Activated T-cell treated with anti-CD3 and anti-CD28 coated beads, Interleukin-2, amount 50 U/mL, for 4 hours (primary cell): ENCODE data around the gene TMEM190. TPM values are rescaled to one million over a fixed set of nuclear protein-coding genes. Genes with fewer than 3 reads are reported as not detected.

Source experiments
- ATAC-seq, 2 donors: fragments of 200-7000 bp; cut with Tn5 transposase; one replicate each; pipeline ENCODE4 v1.10.0; 2021
- DNase-seq: peaks from one replicate; pipeline ENCODE4 v3.0.0-alpha.2; 2020
- H3K27me3 Mint-ChIP-seq: one replicate; pipeline ENCODE4 v1.8.0; 2021; ENCODE audit warnings: low read depth, mixed read lengths
- H3K36me3 Mint-ChIP-seq: one replicate; pipeline ENCODE4 v1.8.0; 2022; ENCODE audit warnings: mixed read lengths; ENCODE audit not compliant: insufficient read depth
- H3K4me1 Mint-ChIP-seq: one replicate; pipeline ENCODE4 v1.8.0; 2021; ENCODE audit warnings: low read depth, mixed read lengths
- H3K4me3 Mint-ChIP-seq: one replicate; pipeline ENCODE4 v1.8.0; 2021; ENCODE audit warnings: mild to moderate bottlenecking, moderate library complexity, mixed read lengths
- H3K9me3 Mint-ChIP-seq: one replicate; pipeline ENCODE4 v1.8.0; 2021; ENCODE audit warnings: mixed read lengths
- total RNA-seq, 3 donors: library from RNA; stranded (reverse); gene quantifications; one replicate each; pipeline ENCODE4 v1.2.1, GENCODE V29; 2021

Gene TMEM190
- total RNA-seq, 3 donors from 2014 or later = not detected

DNA sequence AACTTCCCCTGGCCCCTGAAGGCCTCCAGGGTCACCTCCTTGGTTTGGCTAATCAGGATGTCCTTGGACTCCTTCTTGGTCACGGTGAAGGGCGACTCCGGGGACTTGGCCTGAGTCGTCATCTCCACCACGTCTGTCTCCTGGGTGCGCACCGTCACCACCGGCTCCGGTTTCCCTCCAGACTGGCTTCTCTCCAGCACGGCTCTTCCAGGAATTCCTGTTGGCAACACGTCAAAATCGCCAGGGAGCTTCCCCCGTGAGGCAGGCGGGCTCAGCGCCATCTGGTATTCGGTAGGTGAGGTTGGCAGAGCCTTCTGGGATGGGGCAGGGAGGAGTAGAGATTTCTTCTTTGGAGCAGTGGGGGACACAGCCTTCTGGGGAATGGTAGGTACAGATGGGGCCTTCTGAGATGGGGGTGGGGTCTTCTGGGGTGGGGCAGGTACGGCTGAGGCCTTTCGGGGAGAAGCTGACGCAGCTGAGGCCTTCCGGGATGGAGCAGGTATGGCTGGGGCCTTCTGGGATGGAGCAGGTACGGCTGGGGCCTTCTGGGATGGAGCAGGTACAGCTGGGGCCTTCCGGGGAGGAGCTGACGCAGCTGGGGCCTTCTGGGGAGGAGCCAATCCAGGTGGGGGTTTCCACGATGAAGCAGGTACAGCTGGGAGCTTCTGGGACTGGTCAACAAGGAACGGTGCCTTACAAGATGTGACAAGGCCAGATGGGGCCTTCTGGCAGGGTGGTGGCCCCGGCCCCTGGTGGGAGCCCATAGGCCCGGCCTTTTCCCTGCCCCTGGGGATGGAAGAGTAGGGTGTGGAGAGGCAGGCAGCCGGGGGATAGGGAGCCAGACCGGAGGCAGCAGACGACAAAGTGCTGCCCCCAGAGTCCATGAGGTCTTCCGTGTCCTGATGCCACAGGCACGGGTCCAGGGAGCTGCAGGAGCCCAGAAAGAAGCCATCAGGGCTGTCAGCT lies 17.4 kb upstream of the TMEM190 start:
- H3K4me3 Mint-ChIP-seq = no peak overlapping the region
- H3K4me1 Mint-ChIP-seq = peaks cover 2% of the 10 kb centered on the region
- peaks cover 18% of the 10 kb centered on the region for H3K27me3 Mint-ChIP-seq
- DNase-seq (no peak), ATAC-seq (no peak)
- H3K9me3 Mint-ChIP-seq = no peaks in the 10 kb centered on the region
- H3K36me3 Mint-ChIP-seq = no peaks in the 10 kb centered on the region

GRCh38 chr19:55360902-55361301 lies 15.7 kb upstream of the TMEM190 start:
- no peak for DNase-seq
- no peak for ATAC-seq
- H3K27me3 Mint-ChIP-seq = peaks cover 15% of the 10 kb centered on the region
- no peaks in the 10 kb centered on the region for H3K9me3 Mint-ChIP-seq
- H3K4me3 Mint-ChIP-seq = no peak overlapping the region
- no peaks in the 10 kb centered on the region for H3K36me3 Mint-ChIP-seq
- no peaks in the 10 kb centered on the region for H3K4me1 Mint-ChIP-seq

DNA sequence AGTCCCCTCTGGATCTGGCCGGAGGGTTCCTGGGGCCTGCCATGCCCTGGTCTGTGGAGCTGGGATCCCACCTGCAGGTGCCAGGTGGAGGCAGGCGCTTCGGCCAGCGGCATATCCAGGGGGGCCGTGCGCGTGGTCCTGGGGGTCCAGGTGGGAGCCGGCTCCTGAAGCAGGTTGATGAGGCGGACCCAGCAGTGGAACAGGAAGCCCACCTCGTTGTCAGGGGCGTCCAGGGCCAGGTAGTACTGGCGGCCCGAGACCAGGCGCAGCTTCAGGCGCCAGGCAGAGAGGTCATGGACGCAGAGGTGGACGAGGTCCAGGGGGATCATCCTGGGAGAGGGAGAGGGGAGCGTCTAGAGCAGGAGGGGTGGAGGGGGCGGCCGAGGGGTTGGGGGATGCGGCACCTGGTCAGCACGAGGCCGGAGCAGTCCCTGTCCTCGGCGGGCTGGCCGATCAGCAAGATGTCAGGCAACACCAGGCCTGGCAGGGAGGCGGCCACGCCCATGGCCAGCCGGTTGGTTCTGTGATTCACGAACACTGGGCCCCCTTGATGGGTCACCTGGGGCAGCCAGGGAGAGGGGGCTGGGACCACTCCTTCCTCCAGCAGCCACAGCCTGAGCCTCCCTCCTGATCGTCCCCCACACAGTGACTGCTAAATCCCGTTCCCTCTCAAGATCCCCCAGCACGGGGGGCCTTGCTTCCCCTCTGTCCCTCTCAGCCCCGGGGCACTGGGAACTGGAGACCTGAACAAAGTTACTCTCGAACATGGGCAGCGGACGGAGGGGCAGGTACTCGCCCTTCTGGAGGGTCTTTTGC lies 14.2 kb upstream of the TMEM190 start:
- DNase-seq (no peak), ATAC-seq (no peak)
- Mint-ChIP-seq H3K4me1 (no peaks in the 10 kb centered on the region), H3K36me3 (no peaks in the 10 kb centered on the region), H3K27me3 (peaks cover 10% of the 10 kb centered on the region), H3K9me3 (no peaks in the 10 kb centered on the region), H3K4me3 (no peak overlapping the region)

DNA sequence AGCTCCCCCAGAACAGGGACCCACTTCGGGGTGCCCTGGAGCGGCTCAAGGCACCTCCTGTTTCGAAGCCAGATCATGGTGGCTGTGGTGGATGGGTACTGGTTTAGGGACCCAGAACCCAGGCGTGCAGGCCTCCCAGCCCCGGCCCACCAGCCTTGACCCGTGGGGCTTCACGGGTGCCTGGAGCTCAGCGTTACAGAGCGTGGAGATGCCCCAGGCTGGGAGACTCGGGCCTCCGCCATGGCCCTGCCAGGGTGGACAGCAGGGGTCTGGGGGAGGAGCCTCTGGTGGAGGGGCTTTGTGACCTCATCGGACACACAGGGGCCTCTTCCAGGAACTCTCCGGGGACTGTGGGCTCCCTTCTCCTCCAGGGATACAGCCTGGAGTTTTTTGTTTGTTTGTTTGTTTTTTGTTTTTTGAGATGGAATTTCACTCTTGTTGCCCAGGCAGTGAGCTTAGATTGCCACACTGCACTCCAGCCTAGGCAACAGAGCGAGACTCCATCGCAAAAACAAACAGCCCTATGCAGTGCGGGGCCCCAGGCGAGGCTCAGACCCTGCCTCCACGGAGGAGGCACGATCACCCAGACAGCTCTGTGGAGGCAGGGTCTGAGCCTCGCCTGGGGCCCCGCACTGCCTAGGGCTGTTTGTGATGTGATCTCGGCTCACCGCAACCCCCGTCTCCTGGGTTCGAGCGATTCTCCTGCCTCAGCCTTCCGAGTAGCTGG lies 13.5 kb upstream of the TMEM190 start, which contains the start of gene GARIN5B:
Gene GARIN5B, minus strand, starts transcription at position 271 of the 727 bp plus-strand sequence. Its CDS starts 194 bp downstream, at position 77.
- H3K36me3 Mint-ChIP-seq = no peaks in the 10 kb centered on the region

DNA sequence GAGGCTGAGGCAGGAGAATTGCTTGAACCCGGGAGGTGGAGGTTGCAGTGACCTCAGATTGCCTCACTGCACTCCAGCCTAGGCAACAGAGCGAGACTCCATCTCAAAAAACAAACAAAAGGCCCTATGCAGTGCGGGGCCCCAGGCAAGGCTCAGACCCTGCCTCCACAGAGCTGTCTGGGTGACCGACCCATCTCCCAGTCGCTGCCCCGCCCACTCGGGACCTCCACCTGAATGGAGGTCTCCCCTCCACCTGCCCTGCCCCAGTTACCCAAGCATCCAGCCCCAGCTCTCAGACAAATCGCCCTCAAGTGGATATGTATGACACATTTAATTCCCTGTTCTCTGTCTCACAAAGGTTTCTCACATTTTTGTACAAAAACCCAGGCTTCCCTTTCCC lies 11.4 kb upstream of the TMEM190 start:
- H3K4me3 Mint-ChIP-seq = no peak overlapping the region
- H3K9me3 Mint-ChIP-seq = no peaks in the 10 kb centered on the region

More for the DNA sequence above, 13.5 kb upstream of the TMEM190 start, which contains the start of gene GARIN5B:
- ATAC-seq = no peak
- Mint-ChIP-seq H3K4me1 (no peaks in the 10 kb centered on the region), H3K27me3 (peaks cover 12% of the 10 kb centered on the region), H3K9me3 (no peaks in the 10 kb centered on the region), H3K4me3 (no peak within 1 kb of the TSS)
- DNase-seq = no peak

GRCh38 chr19:55365964-55366363 lies 10.7 kb upstream of the TMEM190 start:
- H3K4me3 Mint-ChIP-seq = no peak overlapping the region
- ATAC-seq = no peak
- no peak for DNase-seq
- peaks cover 5% of the 10 kb centered on the region for H3K4me1 Mint-ChIP-seq
- H3K36me3 Mint-ChIP-seq = no peaks in the 10 kb centered on the region
- no peaks in the 10 kb centered on the region for H3K9me3 Mint-ChIP-seq
- H3K27me3 Mint-ChIP-seq = peaks cover 27% of the 10 kb centered on the region

More for the DNA sequence above, 11.4 kb upstream of the TMEM190 start:
- no peaks in the 10 kb centered on the region for H3K36me3 Mint-ChIP-seq
- ATAC-seq (no peak), DNase-seq (no peak)
- H3K4me1 Mint-ChIP-seq = peaks cover 3% of the 10 kb centered on the region
- peaks cover 21% of the 10 kb centered on the region for H3K27me3 Mint-ChIP-seq

- H3K9me3 Mint-ChIP-seq = no peaks in the 10 kb centered on the region
- DNase-seq (no peak), ATAC-seq (no peak)
- no peak overlapping the region for H3K4me3 Mint-ChIP-seq
- H3K27me3 Mint-ChIP-seq = peaks cover 36% of the 10 kb centered on the region
- peaks cover 5% of the 10 kb centered on the region for H3K4me1 Mint-ChIP-seq
- H3K36me3 Mint-ChIP-seq = no peaks in the 10 kb centered on the region
These were observed 9.8 kb upstream of the TMEM190 start for GRCh38 chr19:55366790-55367189.

DNA sequence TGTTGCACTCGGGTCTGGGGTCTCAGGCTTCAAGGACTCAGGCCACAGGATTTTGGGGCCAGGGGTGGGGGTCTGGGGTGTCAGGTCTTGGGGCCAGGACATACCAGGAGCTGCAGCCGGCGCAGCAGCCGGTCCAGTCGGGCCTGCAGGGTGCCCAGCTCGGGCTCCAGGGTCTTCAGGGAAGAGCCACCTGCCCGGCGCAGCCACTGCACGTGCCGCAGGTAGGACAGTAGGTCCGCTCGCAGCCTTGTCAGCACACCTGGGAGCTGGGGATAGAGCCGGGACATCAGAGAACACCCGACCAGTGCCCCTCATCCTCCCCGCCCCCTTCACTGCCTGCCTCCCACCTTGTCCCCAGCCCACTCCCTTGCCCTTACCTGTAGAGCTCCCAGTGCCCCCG lies 8.5 kb upstream of the TMEM190 start:
- H3K4me1 Mint-ChIP-seq = peaks cover 5% of the 10 kb centered on the region

GRCh38 chr19:55368701-55369563 lies 7.7 kb upstream of the TMEM190 start:
- Mint-ChIP-seq H3K36me3 (no peaks in the 10 kb centered on the region), H3K4me3 (no peak overlapping the region), H3K4me1 (peaks cover 8% of the 10 kb centered on the region), H3K9me3 (no peaks in the 10 kb centered on the region), H3K27me3 (peaks cover 48% of the 10 kb centered on the region)
- no peak for DNase-seq
- peak; percentile 53 to 54 for ATAC-seq

More for the DNA sequence above, 8.5 kb upstream of the TMEM190 start:
- H3K27me3 Mint-ChIP-seq = peaks cover 44% of the 10 kb centered on the region
- H3K9me3 Mint-ChIP-seq = no peaks in the 10 kb centered on the region
- DNase-seq (no peak), ATAC-seq (no peak)
- H3K36me3 Mint-ChIP-seq = no peaks in the 10 kb centered on the region
- no peak overlapping the region for H3K4me3 Mint-ChIP-seq

DNA sequence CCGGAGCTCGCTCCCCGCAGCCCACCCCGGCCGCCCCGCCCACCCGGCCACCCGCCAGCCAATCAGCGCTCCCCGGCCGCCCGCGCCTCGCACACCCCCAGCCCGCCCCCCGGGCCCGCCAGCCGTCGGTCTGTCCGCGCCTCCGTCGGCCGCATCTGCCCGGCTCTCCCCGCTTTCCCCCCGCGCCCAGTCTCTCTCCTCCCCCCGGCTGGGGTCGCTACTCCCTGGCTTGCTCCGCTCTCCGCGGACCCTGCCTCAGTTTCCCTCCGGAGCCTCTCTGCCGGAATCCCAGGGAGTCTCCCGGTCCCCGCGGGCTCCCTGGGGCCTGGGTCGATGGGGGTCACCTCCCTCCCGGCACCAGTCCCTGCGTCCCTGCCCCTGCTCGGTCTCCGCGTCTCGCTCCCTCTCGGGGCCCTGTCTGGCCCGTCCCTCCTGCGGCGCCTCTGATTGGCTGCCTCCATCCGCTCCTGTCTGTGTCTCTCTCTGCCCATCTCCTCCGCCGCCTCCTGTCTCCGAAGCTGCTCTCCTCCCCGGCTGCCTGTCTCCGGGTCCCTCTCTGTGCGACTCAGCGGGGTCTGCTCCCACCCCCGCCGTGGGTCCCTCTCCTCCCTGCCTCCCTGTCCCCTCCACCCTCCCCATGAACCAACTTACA lies 6.8 kb upstream of the TMEM190 start:
- H3K36me3 Mint-ChIP-seq = no peaks in the 10 kb centered on the region
- H3K4me1 Mint-ChIP-seq = peaks cover 8% of the 10 kb centered on the region
- peak overlapping the region; percentile 58 for H3K4me3 Mint-ChIP-seq
- DNase-seq (no peak), ATAC-seq (peak; percentile 67 to 75)
- H3K9me3 Mint-ChIP-seq = no peaks in the 10 kb centered on the region
- peaks cover 53% of the 10 kb centered on the region for H3K27me3 Mint-ChIP-seq

- H3K27me3 Mint-ChIP-seq = peaks cover 56% of the 10 kb centered on the region
- H3K36me3 Mint-ChIP-seq = no peaks in the 10 kb centered on the region
- peaks cover 8% of the 10 kb centered on the region for H3K4me1 Mint-ChIP-seq
- DNase-seq (no peak), ATAC-seq (peak; percentile 23 to 32)
- no peaks in the 10 kb centered on the region for H3K9me3 Mint-ChIP-seq
- H3K4me3 Mint-ChIP-seq = peak within 1 kb of the TSS; percentile 58
These were observed 6.2 kb upstream of the TMEM190 start, which contains the start of gene IL11 for GRCh38 chr19:55370305-55370988. TSS of gene IL11 (minus strand) at chr19:55370463. CDS start at chr19:55370310, 153 bp downstream.

DNA sequence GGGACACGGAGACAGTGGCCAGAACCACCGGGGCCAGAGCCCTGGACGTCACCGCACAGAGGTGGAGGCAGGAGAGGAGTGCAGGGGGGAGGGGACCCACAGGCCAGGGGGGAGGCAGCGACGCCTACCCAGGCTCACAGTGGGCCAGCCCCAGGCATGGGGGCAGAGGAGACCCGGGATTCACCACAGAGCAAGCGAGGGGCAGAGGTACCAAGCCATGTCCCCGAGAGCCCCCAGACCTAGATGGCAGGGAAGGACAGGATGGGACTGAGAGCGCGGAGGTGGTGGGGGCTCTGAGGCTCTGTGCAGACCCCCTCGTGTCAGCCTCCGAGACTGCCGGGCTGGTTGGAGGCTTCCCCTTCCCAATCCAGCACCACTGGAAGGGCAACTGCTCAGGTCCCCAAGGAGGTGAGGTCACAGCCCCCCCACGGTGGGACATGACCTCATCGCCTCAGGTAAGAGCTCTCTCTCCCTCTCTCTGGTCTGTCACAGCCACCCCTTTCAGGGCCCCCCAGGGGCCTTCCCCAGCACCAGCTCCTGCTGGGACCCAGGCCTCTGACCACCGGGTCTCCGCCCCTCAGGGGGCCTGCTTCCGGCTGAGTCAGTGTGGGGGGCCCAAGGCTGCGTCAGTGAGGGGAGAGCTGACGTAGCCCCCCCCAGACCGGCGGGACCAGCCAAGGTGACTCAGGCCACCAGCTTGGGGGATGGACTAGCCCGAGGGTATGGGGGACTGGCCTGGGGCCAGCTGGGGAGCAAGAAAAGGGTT lies 4.1 kb upstream of the TMEM190 start:
- Mint-ChIP-seq H3K36me3 (no peaks in the 10 kb centered on the region), H3K9me3 (no peaks in the 10 kb centered on the region), H3K27me3 (peaks cover 52% of the 10 kb centered on the region), H3K4me3 (no peak overlapping the region), H3K4me1 (peaks cover 8% of the 10 kb centered on the region)
- DNase-seq = no peak
- ATAC-seq = peak; percentile 22 to 29
